Mesendoderm (in vitro differentiated cells): ENCODE measurements around the gene RMDN2.
"Not testable (repeated sequence)": the region's sequence is repeated elsewhere in the genome, so short reads cannot be mapped to it uniquely, and the experiment has no call there.

Source experiments
- DNase-seq: peaks from one replicate; pipeline ENCODE4 v3.0.0; 2013
- H2AK5ac ChIP-seq: 2 replicates; pipeline ENCODE4 v1.6.1; 2013; ENCODE audit warnings: low read length, inconsistent platforms
- H2BK120ac ChIP-seq: 2 replicates; pipeline ENCODE4 v1.6.1; 2013; ENCODE audit warnings: low read depth, mild to moderate bottlenecking, low read length, moderate library complexity, mixed read lengths
- H2BK15ac ChIP-seq: replicated peaks from 2 replicates; pipeline ENCODE4 v1.6.1; 2013; ENCODE audit warnings: low read depth, mild to moderate bottlenecking, moderate library complexity
- H2BK5ac ChIP-seq: 2 replicates; pipeline ENCODE4 v1.6.1; 2013; ENCODE audit warnings: low read length, inconsistent platforms
- H3K18ac ChIP-seq: 2 replicates; pipeline ENCODE4 v1.6.1; 2013; ENCODE audit warnings: mild to moderate bottlenecking, low read length, mixed read lengths
- H3K23ac ChIP-seq: one replicate; pipeline ENCODE4 v1.6.1; 2013; ENCODE audit warnings: low read length
- H3K27ac ChIP-seq: 2 replicates; pipeline ENCODE4 v1.5.1; 2013; ENCODE audit warnings: low read depth, mild to moderate bottlenecking, inconsistent platforms, low read length, moderate library complexity
- H3K27me3 ChIP-seq: 2 replicates; pipeline ENCODE4 v1.6.1; 2013; ENCODE audit warnings: low read length, control low read depth, mild to moderate bottlenecking, inconsistent platforms; ENCODE audit not compliant: insufficient read depth, poor library complexity
- H3K36me3 ChIP-seq: 2 replicates; pipeline ENCODE4 v1.6.1; 2013; ENCODE audit warnings: low read length, inconsistent platforms; ENCODE audit not compliant: control insufficient read depth, insufficient read depth
- H3K4ac ChIP-seq: one replicate; pipeline ENCODE4 v1.6.1; 2013; ENCODE audit warnings: low read depth, mild to moderate bottlenecking, low read length, moderate library complexity
- H3K4me1 ChIP-seq: 2 replicates; pipeline ENCODE4 v1.6.1; 2013; ENCODE audit warnings: low read depth, low read length, inconsistent platforms; ENCODE audit not compliant: control insufficient read depth
- H3K4me2 ChIP-seq: 2 replicates; pipeline ENCODE4 v1.6.1; 2013; ENCODE audit warnings: low read length
- H3K4me3 ChIP-seq: 2 replicates; pipeline ENCODE4 v1.5.1; 2013; ENCODE audit warnings: mild to moderate bottlenecking, low read length
- H3K56ac ChIP-seq: one replicate; pipeline ENCODE4 v1.6.1; 2013; ENCODE audit warnings: low read length
- H3K79me1 ChIP-seq: 2 replicates; pipeline ENCODE4 v1.6.1; 2013; ENCODE audit warnings: low read length, inconsistent platforms
- H3K79me2 ChIP-seq: 2 replicates; pipeline ENCODE4 v1.6.1; 2013; ENCODE audit warnings: mild to moderate bottlenecking, low read length; ENCODE audit not compliant: control insufficient read depth, insufficient read depth
- H3K9ac ChIP-seq: 2 replicates; pipeline ENCODE4 v1.6.1; 2013; ENCODE audit warnings: low read length, inconsistent platforms
- H4K5ac ChIP-seq: one replicate; pipeline ENCODE4 v1.6.1; 2013; ENCODE audit warnings: low read length
- H4K8ac ChIP-seq: one replicate; pipeline ENCODE4 v1.6.1; 2013; ENCODE audit warnings: low read depth, mild to moderate bottlenecking, control low read depth, low read length, moderate library complexity
- WGBS: extraction: QIAGEN DNeasy Blood & Tissue Kit; methylation state at CpG from one replicate; pipeline ENCODE4 v1.1.7; 2013; ENCODE audit warnings: low lambda C conversion rate, missing lambda C conversion rate; ENCODE audit not compliant: insufficient coverage; ENCODE audit errors: extremely low coverage; 5-methylcytosine and 5-hydroxymethylcytosine counted together

RMDN2 gene

GRCh38 chr2:37934591-37935513, 9.8 kb downstream of the RMDN2 start:
- Histone ChIP-seq H3K18ac (no peak overlapping the region), H3K23ac (no peak overlapping the region), H4K8ac (no peak overlapping the region), H3K4me2 (no peak overlapping the region), H3K4ac (no peak overlapping the region), H3K79me2 (no peaks in the 10 kb centered on the region), H2BK15ac (no peak overlapping the region), H3K27me3 (no peaks in the 10 kb centered on the region), H4K5ac (no peak overlapping the region), H3K9ac (no peak overlapping the region), H2AK5ac (no peak overlapping the region), H3K4me3 (no peak overlapping the region), H3K79me1 (no peaks in the 10 kb centered on the region), H3K56ac (no peak overlapping the region), H3K4me1 (no peaks in the 10 kb centered on the region), H3K27ac (no peak overlapping the region), H3K36me3 (no peaks in the 10 kb centered on the region), H2BK120ac (no peak overlapping the region), H2BK5ac (no peak overlapping the region)
- WGBS, result no CpG with 5 or more reads among the region's 7 CpGs
- DNase-seq, result no peak

- H3K4ac ChIP-seq, H3K56ac ChIP-seq, H3K9ac ChIP-seq, H3K79me2 ChIP-seq, H3K4me2 ChIP-seq, DNase-seq, H2BK120ac ChIP-seq, H4K8ac ChIP-seq, H2BK15ac ChIP-seq, H3K23ac ChIP-seq, H3K79me1 ChIP-seq, H3K4me3 ChIP-seq, H3K36me3 ChIP-seq, H3K27ac ChIP-seq, H3K27me3 ChIP-seq, H3K4me1 ChIP-seq, H2AK5ac ChIP-seq, H4K5ac ChIP-seq, H3K18ac ChIP-seq, H2BK5ac ChIP-seq: not testable (repeated sequence)
- WGBS, result no CpG with 5 or more reads among the region's 1 CpG
Measured at GRCh38 chr2:37937568-37937967, 12.5 kb downstream of the RMDN2 start.

- H3K27me3 ChIP-seq, H3K23ac ChIP-seq, H2AK5ac ChIP-seq, H2BK120ac ChIP-seq, H3K9ac ChIP-seq, H2BK5ac ChIP-seq, H3K4me1 ChIP-seq, H3K36me3 ChIP-seq, DNase-seq, H3K56ac ChIP-seq, H3K4ac ChIP-seq, H3K27ac ChIP-seq, H4K5ac ChIP-seq, H4K8ac ChIP-seq, H3K4me3 ChIP-seq, H3K4me2 ChIP-seq, H2BK15ac ChIP-seq, H3K79me2 ChIP-seq, H3K18ac ChIP-seq, H3K79me1 ChIP-seq: not testable (repeated sequence)
- WGBS, result no CpG with 5 or more reads among the region's 8 CpGs
Measured at GRCh38 chr2:37941267-37941666, 16.2 kb downstream of the RMDN2 start.

- Histone ChIP-seq H3K36me3 (no peaks in the 10 kb centered on the region), H3K4me3 (no peak overlapping the region), H3K4me1 (no peaks in the 10 kb centered on the region), H3K79me2 (no peaks in the 10 kb centered on the region), H2BK5ac (no peak overlapping the region), H2BK15ac (no peak overlapping the region), H3K18ac (no peak overlapping the region), H3K27me3 (no peaks in the 10 kb centered on the region), H3K4me2 (no peak overlapping the region), H4K8ac (no peak overlapping the region), H3K79me1 (no peaks in the 10 kb centered on the region), H3K23ac (no peak overlapping the region), H2AK5ac (no peak overlapping the region), H3K56ac (no peak overlapping the region), H3K4ac (no peak overlapping the region), H4K5ac (no peak overlapping the region), H2BK120ac (no peak overlapping the region), H3K9ac (no peak overlapping the region), H3K27ac (no peak overlapping the region)
- no peak for DNase-seq
- no CpG with 5 or more reads among the region's 2 CpGs for WGBS
Measured at GRCh38 chr2:37944268-37944667, 19.2 kb downstream of the RMDN2 start.

- H3K4ac ChIP-seq, result no peak overlapping the region
- H3K27me3 ChIP-seq, result no peaks in the 10 kb centered on the region
- no peaks in the 10 kb centered on the region for H3K4me1 ChIP-seq
- no peak overlapping the region for H4K5ac ChIP-seq
- H3K4me3 ChIP-seq, result no peak overlapping the region
- H3K23ac ChIP-seq, result no peak overlapping the region
- no peak overlapping the region for H2BK15ac ChIP-seq
- no peak for DNase-seq
- H3K56ac ChIP-seq, result no peak overlapping the region
- H3K79me1 ChIP-seq, result no peaks in the 10 kb centered on the region
- H2BK5ac ChIP-seq, result no peak overlapping the region
- H4K8ac ChIP-seq, result no peak overlapping the region
- no peaks in the 10 kb centered on the region for H3K79me2 ChIP-seq
- H2AK5ac ChIP-seq, result no peak overlapping the region
- no peaks in the 10 kb centered on the region for H3K36me3 ChIP-seq
- no peak overlapping the region for H3K27ac ChIP-seq
- H3K18ac ChIP-seq, result no peak overlapping the region
- WGBS, result no CpG with 5 or more reads among the region's 1 CpG
- no peak overlapping the region for H3K9ac ChIP-seq
- H2BK120ac ChIP-seq, result no peak overlapping the region
- no peak overlapping the region for H3K4me2 ChIP-seq
Measured at GRCh38 chr2:37947306-37947705, 22.2 kb downstream of the RMDN2 start.
